HEK293T (cell line): ENCODE results near the gene IL21.
"Not testable (repeated sequence)": the region's sequence is repeated elsewhere in the genome, so short reads cannot be mapped to it uniquely, and the experiment has no call there.

Experiments used
- CTCF ChIA-PET: fragments of 350-600 bp; formaldehyde crosslinking; extraction: SDS; loops from one replicate; lab custom pipeline; 2021; ENCODE audit warnings: antibody characterized with exemption, inconsistent platforms; lab: Yijun Ruan, JAX
- POLR2A ChIA-PET: fragments of 350-600 bp; formaldehyde crosslinking; extraction: SDS; loops from one replicate; lab custom pipeline; 2020; ENCODE audit warnings: antibody characterized with exemption, inconsistent platforms; lab: Yijun Ruan, JAX
- DNase-seq: peaks from one replicate; pipeline ENCODE4 v3.0.0; 2012; ENCODE audit warnings: mixed read lengths; ENCODE audit errors: extremely low spot score
- ARNT ChIP-seq: fragments of 450-650 bp; IDR thresholded peaks from 2 replicates; pipeline ENCODE4 v1.6.1; 2017; ENCODE audit warnings: mild to moderate bottlenecking
- BHLHE40 ChIP-seq: fragments of 450-650 bp; IDR thresholded peaks from 2 replicates; pipeline ENCODE4 v1.6.1; 2016; ENCODE audit warnings: mild to moderate bottlenecking, moderate library complexity, borderline replicate concordance
- CTBP1 ChIP-seq: fragments of 450-650 bp; IDR thresholded peaks from 2 replicates; pipeline ENCODE4 v1.6.1; 2016; ENCODE audit warnings: borderline replicate concordance
- ELF4 ChIP-seq: fragments of 450-650 bp; IDR thresholded peaks from 2 replicates; pipeline ENCODE4 v1.6.1; 2017; ENCODE audit warnings: antibody characterized with exemption
- FOXA1 ChIP-seq: fragments of 450-650 bp; IDR thresholded peaks from 2 replicates; pipeline ENCODE4 v1.6.1; 2016; ENCODE audit warnings: mild to moderate bottlenecking
- FOXK2 ChIP-seq: fragments of 450-650 bp; IDR thresholded peaks from 2 replicates; pipeline ENCODE4 v1.6.1; 2016; ENCODE audit warnings: mild to moderate bottlenecking
- FOXM1 ChIP-seq: fragments of 450-650 bp; IDR thresholded peaks from 2 replicates; pipeline ENCODE4 v1.6.1; 2017; ENCODE audit warnings: mild to moderate bottlenecking, borderline replicate concordance
- HDGF ChIP-seq: fragments of 450-650 bp; IDR thresholded peaks from 2 replicates; pipeline ENCODE4 v1.6.1; 2017; ENCODE audit warnings: antibody characterized with exemption, borderline replicate concordance
- L3MBTL2 ChIP-seq: fragments of 450-650 bp; conservative IDR thresholded peaks from 2 replicates; pipeline ENCODE4 v1.6.1; 2016; ENCODE audit warnings: mild to moderate bottlenecking
- LEF1 ChIP-seq: fragments of 450-650 bp; IDR thresholded peaks from 2 replicates; pipeline ENCODE4 v1.6.1; 2017; ENCODE audit warnings: mild to moderate bottlenecking, borderline replicate concordance
- NFRKB ChIP-seq: fragments of 450-650 bp; IDR thresholded peaks from 2 replicates; pipeline ENCODE4 v1.6.1; 2016; ENCODE audit warnings: mild to moderate bottlenecking, moderate library complexity
- SP1 ChIP-seq: fragments of 450-650 bp; IDR thresholded peaks from 2 replicates; pipeline ENCODE4 v1.6.1; 2017
- SUZ12 ChIP-seq: fragments of 450-650 bp; IDR thresholded peaks from 2 replicates; pipeline ENCODE4 v1.6.1; 2016; ENCODE audit warnings: mild to moderate bottlenecking
- TARDBP ChIP-seq: fragments of 450-650 bp; IDR thresholded peaks from 2 replicates; pipeline ENCODE4 v1.6.1; 2016
- ZNF384 ChIP-seq: fragments of 450-650 bp; IDR thresholded peaks from 2 replicates; pipeline ENCODE4 v1.6.1; 2016
- TF ChIP-seq, protein P1 (sequence below): fragments of 450-650 bp; IDR thresholded peaks from 2 replicates; pipeline ENCODE4 v1.6.1; 2016

Gene IL21

DNA sequence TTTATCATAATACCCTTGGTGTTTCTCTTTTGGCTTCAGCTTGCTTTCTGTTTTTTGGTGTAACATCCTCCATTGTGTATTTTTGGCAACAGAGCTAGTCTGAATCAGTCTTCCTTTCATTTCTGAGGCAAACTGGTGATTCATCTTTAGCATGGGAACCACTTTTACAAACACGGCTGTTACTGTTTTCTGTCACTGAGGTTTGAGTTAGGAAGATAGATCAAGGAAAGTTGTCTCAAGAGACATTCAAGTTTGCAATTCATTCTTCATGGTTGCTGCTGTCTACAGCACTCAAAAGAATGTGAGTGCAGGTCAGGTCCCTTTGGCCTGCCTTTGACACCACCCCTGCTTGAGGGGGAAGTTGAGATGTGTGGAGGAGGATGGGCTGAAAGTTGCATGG lies 36.3 kb downstream of the IL21 start:
- no peak for DNase-seq
- ChIA-PET POLR2A (no interaction called here), CTCF (no interaction called here)
- TF ChIP-seq BHLHE40 (no peak), ELF4 (no peak), FOXM1 (no peak), FOXK2 (no peak), LEF1 (no peak), NFRKB (no peak)

DNA sequence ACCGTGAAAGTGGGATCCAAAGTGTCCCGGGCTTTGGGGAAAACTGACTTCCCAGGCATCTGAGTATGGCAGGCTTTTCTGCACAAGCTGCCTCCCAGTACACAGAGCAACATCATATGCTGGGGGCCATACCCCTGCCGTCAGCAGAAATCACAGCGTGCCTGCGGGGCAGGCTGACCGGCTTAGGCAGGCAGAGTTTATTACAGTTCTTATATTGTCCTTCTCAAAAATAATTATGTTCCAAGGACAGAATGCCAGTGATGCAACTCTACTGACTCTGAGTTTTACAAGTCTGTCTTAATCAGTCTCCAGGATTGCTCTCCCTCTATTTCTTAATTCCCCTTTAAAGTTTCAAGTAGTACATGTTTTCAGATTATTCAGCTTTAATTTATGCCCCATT lies 37.0 kb downstream of the IL21 start:
- ChIA-PET POLR2A (no interaction called here), CTCF (no interaction called here)
- TF ChIP-seq NFRKB (no peak), ARNT (no peak), HDGF (no peak), SP1 (no peak), SUZ12 (no peak), FOXM1 (no peak), ELF4 (no peak), ZNF384 (no peak), TARDBP (no peak), BHLHE40 (no peak), LEF1 (no peak), CTBP1 (no peak), L3MBTL2 (no peak), FOXA1 (no peak), FOXK2 (no peak)
- TF ChIP-seq, protein P1, sequence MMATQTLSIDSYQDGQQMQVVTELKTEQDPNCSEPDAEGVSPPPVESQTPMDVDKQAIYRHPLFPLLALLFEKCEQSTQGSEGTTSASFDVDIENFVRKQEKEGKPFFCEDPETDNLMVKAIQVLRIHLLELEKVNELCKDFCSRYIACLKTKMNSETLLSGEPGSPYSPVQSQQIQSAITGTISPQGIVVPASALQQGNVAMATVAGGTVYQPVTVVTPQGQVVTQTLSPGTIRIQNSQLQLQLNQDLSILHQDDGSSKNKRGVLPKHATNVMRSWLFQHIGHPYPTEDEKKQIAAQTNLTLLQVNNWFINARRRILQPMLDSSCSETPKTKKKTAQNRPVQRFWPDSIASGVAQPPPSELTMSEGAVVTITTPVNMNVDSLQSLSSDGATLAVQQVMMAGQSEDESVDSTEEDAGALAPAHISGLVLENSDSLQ: no peak
- peak; percentile 26 for DNase-seq

DNA sequence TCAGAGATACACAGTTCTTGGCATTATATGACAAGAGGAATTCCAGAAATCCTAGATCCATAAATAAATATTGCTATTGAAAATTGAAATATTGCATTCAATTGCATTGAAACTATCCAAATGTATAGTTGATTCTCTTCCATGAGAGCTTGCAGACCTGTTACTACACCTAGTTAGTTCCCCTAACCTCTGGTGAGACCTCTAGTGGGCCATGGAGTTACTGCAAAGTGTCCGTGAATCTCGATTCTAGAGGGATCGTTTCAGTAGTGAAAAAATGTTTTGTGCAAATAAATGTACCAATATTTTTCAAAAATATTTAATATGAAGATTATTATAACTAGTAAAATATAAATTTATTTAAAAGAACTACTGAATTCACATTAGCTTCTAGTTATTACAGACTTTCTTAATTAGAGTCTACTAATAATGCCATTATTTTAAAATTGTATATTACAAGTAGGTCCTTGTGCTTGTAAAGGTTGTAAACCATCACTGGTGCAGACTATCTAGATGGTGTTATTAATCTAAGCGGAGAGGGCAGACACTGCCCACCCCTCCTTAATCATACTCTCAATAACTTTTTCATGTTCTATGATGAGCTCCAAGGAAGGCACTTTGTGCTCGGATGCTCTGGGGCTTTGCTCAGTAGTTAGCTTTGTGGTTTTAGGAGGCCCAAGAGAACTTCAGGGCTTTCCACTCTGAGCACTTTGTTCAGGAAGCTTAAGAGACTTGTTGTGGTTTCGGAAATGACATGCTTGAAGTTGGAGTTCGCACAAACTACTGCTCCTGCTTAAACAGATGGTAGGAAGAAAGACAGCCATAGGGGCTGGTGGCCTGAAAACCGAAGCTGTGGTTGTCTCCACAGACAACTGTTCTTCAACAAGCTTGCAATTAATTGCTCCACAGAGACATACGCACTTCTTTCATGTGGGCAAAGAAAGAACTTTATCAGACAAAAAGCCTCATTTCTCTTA lies 42.8 kb downstream of the IL21 start:
- TF ChIP-seq L3MBTL2: no peak
- no peak for TF ChIP-seq SP1
- TF ChIP-seq SUZ12: no peak
- TF ChIP-seq, protein P1: no peak
- no peak for TF ChIP-seq FOXK2
- CTCF ChIA-PET: interaction anchor here (0.9 to 2.2 kb wide), 3 partner anchors 139 to 677 kb away, joined by 3 to 18 read pairs (median 3); no protein-coding TSS in a partner anchor
- POLR2A ChIA-PET: no interaction called here
- DNase-seq: peak; percentile 60

DNA sequence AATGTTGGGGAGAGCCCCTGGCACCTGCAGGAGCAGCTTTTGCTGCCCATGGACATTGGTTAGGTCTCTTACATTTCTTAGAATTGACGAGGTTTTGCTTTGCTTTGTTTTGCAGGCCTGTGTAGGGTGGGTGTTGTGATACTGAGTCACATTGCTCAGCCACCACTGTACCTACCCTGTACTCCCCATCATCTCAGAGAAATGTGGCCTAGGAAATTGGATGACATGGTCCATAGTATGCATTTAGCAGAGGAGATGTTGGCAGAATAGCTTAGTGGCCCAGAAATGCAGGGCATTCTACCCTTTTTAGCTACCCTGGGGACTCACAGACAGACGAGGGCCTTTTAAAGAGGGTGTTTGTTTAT lies 43.7 kb downstream of the IL21 start:
- DNase-seq: no peak
- POLR2A ChIA-PET: no interaction called here
- TF ChIP-seq ZNF384: no peak
- no peak for TF ChIP-seq SP1
- TF ChIP-seq L3MBTL2: no peak
- no peak for TF ChIP-seq FOXM1
- TF ChIP-seq LEF1: no peak
- no peak for TF ChIP-seq TARDBP
- TF ChIP-seq, protein P1: no peak
- TF ChIP-seq BHLHE40: no peak
- no peak for TF ChIP-seq CTBP1
- CTCF ChIA-PET: interaction anchor here (0.9 to 2.2 kb wide), 2 partner anchors 353 to 676 kb away, joined by 3 to 18 read pairs; no protein-coding TSS in a partner anchor

DNA sequence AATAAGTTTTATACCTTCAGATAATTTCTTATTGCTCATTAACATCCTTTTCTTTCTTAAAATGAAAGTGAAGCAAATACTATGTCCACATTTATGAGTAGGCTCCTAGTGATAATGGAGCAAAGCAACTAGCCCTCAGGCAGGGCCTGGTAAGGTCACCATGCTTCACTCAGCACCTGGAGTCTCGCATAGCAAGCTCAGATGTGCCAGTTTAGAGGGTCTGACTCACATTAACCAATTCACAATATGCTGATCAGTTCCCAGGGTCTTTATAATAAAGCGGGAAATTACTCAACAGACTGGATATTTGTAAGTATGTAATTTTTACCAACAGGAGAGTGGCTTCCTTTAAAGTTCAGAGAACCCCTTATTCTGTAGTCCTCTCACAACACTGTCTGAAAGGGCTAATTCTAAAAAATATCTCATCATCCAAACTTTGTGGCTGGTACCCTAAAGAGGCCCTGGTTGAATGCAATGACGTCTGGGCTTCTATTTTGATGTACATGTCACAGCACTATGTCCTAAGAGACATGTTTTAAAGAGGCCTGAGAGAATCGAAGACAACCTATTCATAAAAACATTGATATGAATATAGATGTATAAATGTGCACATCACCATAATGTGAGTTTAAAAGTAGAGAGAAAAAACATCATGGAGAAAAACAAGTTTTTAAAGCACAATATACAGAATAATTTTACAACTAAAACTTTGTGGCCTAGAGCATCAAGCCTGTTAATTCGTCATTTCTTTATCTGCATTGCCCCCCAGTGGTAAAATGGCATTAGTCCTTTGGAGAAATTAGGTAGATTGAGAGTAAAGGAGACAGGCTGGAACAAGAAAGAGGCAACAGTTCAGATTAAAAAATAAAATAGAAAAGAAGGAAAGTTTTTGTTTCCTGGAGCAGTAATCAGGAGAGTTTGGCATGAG lies 44.3 kb downstream of the IL21 start:
- ChIA-PET CTCF (interaction anchor here (0.9 to 2.2 kb wide), 2 partner anchors 354 to 676 kb away, joined by 3 to 18 read pairs; no protein-coding TSS in a partner anchor), POLR2A (no interaction called here)
- TF ChIP-seq FOXK2 (no peak), L3MBTL2 (no peak), BHLHE40 (no peak), SP1 (no peak), LEF1 (no peak), FOXM1 (no peak), SUZ12 (no peak), NFRKB (no peak), TARDBP (no peak), ELF4 (no peak)
- TF ChIP-seq, protein P1: no peak
- peak; percentile 38 for DNase-seq

DNA sequence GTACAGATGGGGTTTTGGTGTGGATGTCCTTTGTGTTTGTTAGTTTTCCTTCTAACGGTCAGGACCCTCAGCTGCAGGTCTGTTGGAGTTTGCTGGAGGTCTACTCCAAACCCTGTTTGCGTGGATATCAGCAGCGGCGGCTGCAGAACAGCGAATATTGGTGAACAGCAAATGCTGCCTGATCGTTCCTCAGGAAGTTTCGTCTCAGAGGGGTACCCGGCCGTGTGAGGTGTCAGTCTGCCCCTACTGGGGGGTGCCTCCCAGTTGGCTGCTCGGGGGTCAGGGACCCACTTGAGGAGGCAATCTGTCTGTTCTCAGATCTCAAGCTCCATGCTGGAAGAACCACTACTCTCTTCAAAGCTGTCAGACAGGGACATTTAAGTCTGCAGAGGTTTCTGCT lies 46.5 kb downstream of the IL21 start:
- POLR2A ChIA-PET, CTCF ChIA-PET, DNase-seq: not testable (repeated sequence)
